ENCODE measurements around the gene SYT9. TPM values are rescaled to one million over a fixed set of nuclear protein-coding genes. Genes with fewer than 3 reads are reported as not detected.

SYT9 gene
- total RNA-seq, 1 donor from 2014 or later = 5.3 TPM

DNA sequence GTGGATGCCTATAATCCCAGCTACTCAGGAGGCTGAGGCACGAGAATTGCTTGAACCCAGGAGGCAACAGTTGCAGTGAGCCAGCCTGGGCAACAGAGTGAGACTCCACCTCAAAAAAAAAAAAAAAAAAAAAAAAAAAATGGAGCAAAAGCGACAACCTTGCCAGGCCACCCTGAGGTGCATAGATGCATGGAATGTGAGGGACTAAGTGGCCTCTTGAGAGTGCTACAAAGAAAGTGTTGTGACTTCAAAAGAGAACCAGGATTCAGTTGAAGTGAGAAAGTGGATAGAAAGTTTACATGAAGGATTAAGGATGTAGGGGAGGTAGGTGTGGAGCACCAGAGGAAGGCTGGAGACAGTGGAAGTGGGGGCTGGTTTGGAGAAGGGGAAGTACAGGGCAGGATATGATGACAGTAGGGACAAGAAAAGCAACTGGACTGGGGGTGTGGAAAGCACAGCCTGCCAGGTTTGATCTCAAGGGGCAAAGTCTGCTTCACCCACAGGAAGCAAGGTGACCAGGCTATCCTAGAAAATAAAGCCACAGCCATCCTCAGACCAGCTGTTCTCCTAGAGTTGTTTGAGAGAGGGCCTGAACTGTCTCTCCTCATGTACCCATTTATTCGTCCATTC lies 197.6 kb downstream of the SYT9 start:
- Histone ChIP-seq H3F3A (ENCODE audit: low read depth) (peaks cover 3% of the 10 kb centered on the region), H3K27ac (no peak overlapping the region), H3K36me3 (no peaks in the 10 kb centered on the region), H3K79me2 (ENCODE audit: low read depth) (no peaks in the 10 kb centered on the region), H3K4me2 (no peak overlapping the region), H3K27me3 (no peaks in the 10 kb centered on the region), H4K20me1 (ENCODE audit: low read depth) (no peaks in the 10 kb centered on the region), H2AFZ (replicated peaks) (no peak overlapping the region), H3K4me1 (peaks cover 13% of the 10 kb centered on the region), H3K4me3 (no peak overlapping the region), H3K9ac (no peak overlapping the region), H3K9me3 (ENCODE audit: low read depth) (no peaks in the 10 kb centered on the region)
- no peak for DNase-seq (ENCODE audit: low spot score)
- no peak overlapping the region for H3K27ac Mint-ChIP-seq
- no peaks in the 10 kb centered on the region for H3K9me3 Mint-ChIP-seq
- H3K27me3 Mint-ChIP-seq (ENCODE audit: insufficient read depth, low read depth) = peaks cover 2% of the 10 kb centered on the region
- no peak for TF ChIP-seq EZH2 (IDR thresholded peaks at IDR 0.05)
- no peak for TF ChIP-seq EZH2phosphoT487 (IDR thresholded peaks at IDR 0.05)
- no peak for TF ChIP-seq CTCF (IDR thresholded peaks at IDR 0.05)
- H3K4me1 Mint-ChIP-seq = peaks cover 14% of the 10 kb centered on the region
- no peaks in the 10 kb centered on the region for H3K36me3 Mint-ChIP-seq
- H3K4me3 Mint-ChIP-seq = no peak overlapping the region

- Histone ChIP-seq H3K27ac (no peak overlapping the region), H3K79me2 (ENCODE audit: low read depth) (no peaks in the 10 kb centered on the region), H3K9ac (no peak overlapping the region), H3K27me3 (no peaks in the 10 kb centered on the region), H3K9me3 (ENCODE audit: low read depth) (no peaks in the 10 kb centered on the region), H3K4me2 (no peak overlapping the region), H2AFZ (replicated peaks) (no peak overlapping the region), H3K4me1 (peaks cover 8% of the 10 kb centered on the region), H3K4me3 (no peak overlapping the region), H3F3A (ENCODE audit: low read depth) (no peaks in the 10 kb centered on the region), H4K20me1 (ENCODE audit: low read depth) (no peaks in the 10 kb centered on the region), H3K36me3 (no peaks in the 10 kb centered on the region)
- H3K27ac Mint-ChIP-seq = no peak overlapping the region
- peaks cover 9% of the 10 kb centered on the region for H3K4me1 Mint-ChIP-seq
- H3K4me3 Mint-ChIP-seq = no peak overlapping the region
- H3K9me3 Mint-ChIP-seq = no peaks in the 10 kb centered on the region
- no peak for TF ChIP-seq CTCF (IDR thresholded peaks at IDR 0.05)
- TF ChIP-seq EZH2 (IDR thresholded peaks at IDR 0.05) = no peak
- no peak for TF ChIP-seq EZH2phosphoT487 (IDR thresholded peaks at IDR 0.05)
- no peaks in the 10 kb centered on the region for H3K36me3 Mint-ChIP-seq
- DNase-seq (ENCODE audit: low spot score) = no peak
- H3K27me3 Mint-ChIP-seq (ENCODE audit: insufficient read depth, low read depth) = peaks cover 2% of the 10 kb centered on the region
Observed at GRCh38 chr11:7449841-7450214, 198.1 kb downstream of the SYT9 start.

GRCh38 chr11:7450836-7451235 lies 199.1 kb downstream of the SYT9 start:
- Mint-ChIP-seq H3K27ac (no peak overlapping the region), H3K9me3 (no peaks in the 10 kb centered on the region), H3K4me1 (peaks cover 3% of the 10 kb centered on the region), H3K27me3 (ENCODE audit: insufficient read depth, low read depth) (no peaks in the 10 kb centered on the region), H3K4me3 (no peak overlapping the region), H3K36me3 (no peaks in the 10 kb centered on the region)
- Histone ChIP-seq H2AFZ (replicated peaks) (no peak overlapping the region), H4K20me1 (ENCODE audit: low read depth) (no peaks in the 10 kb centered on the region), H3K4me1 (no peaks in the 10 kb centered on the region), H3K4me2 (no peak overlapping the region), H3K9me3 (ENCODE audit: low read depth) (no peaks in the 10 kb centered on the region), H3K9ac (no peak overlapping the region), H3K4me3 (no peak overlapping the region), H3K27ac (no peak overlapping the region), H3K36me3 (no peaks in the 10 kb centered on the region), H3K79me2 (ENCODE audit: low read depth) (no peaks in the 10 kb centered on the region), H3K27me3 (no peaks in the 10 kb centered on the region), H3F3A (ENCODE audit: low read depth) (no peaks in the 10 kb centered on the region)
- TF ChIP-seq EZH2phosphoT487 (IDR thresholded peaks at IDR 0.05) (no peak), CTCF (IDR thresholded peaks at IDR 0.05) (no peak), EZH2 (IDR thresholded peaks at IDR 0.05) (no peak)
- DNase-seq (ENCODE audit: low spot score) = no peak
